Keratinocyte (primary cell): Measurements from ENCODE around the gene PLA2G2C. TPM values are rescaled to one million over a fixed set of nuclear protein-coding genes. Genes with fewer than 3 reads are reported as not detected.

ENCODE experiments used
- DNase-seq: peaks from one replicate; pipeline ENCODE4 v3.0.0-alpha.2; 2011; ENCODE audit warnings: low read depth, missing footprints, low spot score
- FAIRE-seq: peaks from 2 replicates; lab custom pipeline; 2011; peaks lifted over from hg19 to GRCh38; lab: Jason Lieb, UNC
- H2AFZ ChIP-seq: 2 replicates; pipeline ENCODE4 v1.6.0; 2012; ENCODE audit warnings: low read length, control low read depth, inconsistent platforms; ENCODE audit not compliant: control insufficient read depth
- H3K27ac ChIP-seq: 2 replicates; pipeline ENCODE4 v1.5.1; 2011; ENCODE audit warnings: low read length; ENCODE audit not compliant: control insufficient read depth, insufficient read depth
- H3K27me3 ChIP-seq: 3 replicates; pipeline ENCODE4 v1.6.0; 2011; ENCODE audit warnings: low read length; ENCODE audit not compliant: control insufficient read depth, insufficient read depth; ENCODE audit errors: extremely low read depth
- H3K36me3 ChIP-seq, 2 experiments: 2 replicates in 1 of 2; 3 replicates in 1 of 2; pipeline ENCODE4 v1.5.1; 2011; ENCODE audit warnings: low read length in 2 of 2, mild to moderate bottlenecking in 1 of 2; ENCODE audit not compliant: control insufficient read depth in 2 of 2, insufficient read depth in 2 of 2; ENCODE audit errors: extremely low read depth in 1 of 2
- H3K4me1 ChIP-seq: 3 replicates; pipeline ENCODE4 v1.5.1; 2011; ENCODE audit warnings: low read length; ENCODE audit not compliant: control insufficient read depth, insufficient read depth; ENCODE audit errors: extremely low read depth
- H3K4me2 ChIP-seq: 3 replicates; pipeline ENCODE4 v1.6.0; 2011; ENCODE audit warnings: low read depth, low read length; ENCODE audit not compliant: control insufficient read depth, insufficient read depth; ENCODE audit errors: extremely low read depth
- H3K4me3 ChIP-seq, 3 experiments: fragments of 200-600 bp in 1 of 3; sonication (generic) in 1 of 3; 2 replicates in 2 of 3; 3 replicates in 1 of 3; pipeline ENCODE4 v1.5.1; 2011 to 2016; ENCODE audit warnings: low read length in 3 of 3, mild to moderate bottlenecking in 3 of 3, control low read depth in 2 of 3, inconsistent platforms in 1 of 3, low read depth in 1 of 3, mixed read lengths in 1 of 3, mixed run types in 1 of 3, moderate library complexity in 1 of 3; ENCODE audit not compliant: control insufficient read depth in 2 of 3, insufficient read depth in 2 of 3; ENCODE audit errors: extremely low read depth in 1 of 3
- H3K79me2 ChIP-seq: 2 replicates; pipeline ENCODE4 v1.6.0; 2012; ENCODE audit warnings: low read length; ENCODE audit not compliant: control insufficient read depth, insufficient read depth
- H3K9ac ChIP-seq: 3 replicates; pipeline ENCODE4 v1.6.0; 2011; ENCODE audit warnings: low read length; ENCODE audit not compliant: control insufficient read depth, insufficient read depth; ENCODE audit errors: extremely low read depth
- H3K9me1 ChIP-seq: 3 replicates; pipeline ENCODE4 v1.6.0; 2011; ENCODE audit warnings: low read length; ENCODE audit not compliant: control insufficient read depth, insufficient read depth; ENCODE audit errors: extremely low read depth
- H3K9me3 ChIP-seq: 2 replicates; pipeline ENCODE4 v1.5.1; 2012; ENCODE audit warnings: low read depth, low read length; ENCODE audit not compliant: control insufficient read depth
- H4K20me1 ChIP-seq: 3 replicates; pipeline ENCODE4 v1.6.0; 2011; ENCODE audit warnings: low read length; ENCODE audit not compliant: control insufficient read depth, insufficient read depth; ENCODE audit errors: extremely low read depth
- CTCF ChIP-seq, 3 experiments: IDR thresholded peaks in 1 of 3; conservative IDR thresholded peaks in 1 of 3; optimal IDR thresholded peaks in 1 of 3; 2 replicates in 2 of 3; 3 replicates in 1 of 3; pipeline versions ENCODE3 to v1.5.1; 2011; ENCODE audit warnings: low read length in 3 of 3, mild to moderate bottlenecking in 3 of 3, moderate library complexity in 2 of 3, control low read depth in 1 of 3, inconsistent platforms in 1 of 3; ENCODE audit not compliant: insufficient read depth in 2 of 3; ENCODE audit errors: extremely low read depth in 1 of 3
- EZH2 ChIP-seq: IDR thresholded peaks from one replicate; pipeline ENCODE4 v1.6.1; 2012; ENCODE audit warnings: inconsistent platforms, mild to moderate bottlenecking, low read length, moderate library complexity
- dilution Hi-C: fragments of 300-500 bp; cut with MboI; formaldehyde crosslinking; loops from one replicate; pipeline ENCODE4 v1.7.0; 2020; ENCODE audit warnings: low sequenced_read_pairs; ENCODE audit not compliant: extremely low pct_ligation_motif_present
- polyA plus RNA-seq, 5 experiments: library from polyadenylated mRNA; depleted of rRNA in 3 of 5; stranded (reverse) in 3 of 5; stranded (forward) in 1 of 5; unstranded in 1 of 5; fragments of >200 nt; gene quantifications; 1 replicate in 1 of 5; 2 replicates in 3 of 5; 3 replicates in 1 of 5; pipeline versions ENCODE4 v1.2.1 to v1.2.3, GENCODE V29; 2011 to 2012; ENCODE audit warnings: missing spikeins in 2 of 5, low read depth in 1 of 5, low replicate concordance in 1 of 5

PLA2G2C gene
- polyA plus RNA-seq, 1 donor (not counting 4 experiments of a cell fraction or from before 2014, with no cell fraction given) = not detected

GRCh38 chr1:20194757-20195461 lies 8.6 kb upstream of the PLA2G2C start:
- dilution Hi-C loops = no loop called here

GRCh38 chr1:20194224-20194623 lies 7.9 kb upstream of the PLA2G2C start:
- H3K27ac ChIP-seq = no peak overlapping the region
- H3K4me3 ChIP-seq = no peak overlapping the region
- no peaks in the 10 kb centered on the region for H3K9me3 ChIP-seq
- peaks cover 9% of the 10 kb centered on the region for H3K27me3 ChIP-seq
- FAIRE-seq (peak; percentile 96), DNase-seq (peak; percentile 45)
- dilution Hi-C loops = no loop called here
- no peak overlapping the region for H2AFZ ChIP-seq
- no peaks in the 10 kb centered on the region for H3K36me3 ChIP-seq
- no peaks in the 10 kb centered on the region for H4K20me1 ChIP-seq
- TF ChIP-seq EZH2 (no peak), CTCF (optimal IDR thresholded peaks at IDR 0.05 in 1 of 3, IDR thresholded peaks at IDR 0.05 in 1 of 3, conservative IDR thresholded peaks at IDR 0.05 in 1 of 3; ENCODE audit: extremely low read depth in 1 of 3, insufficient read depth in 2 of 3, low read length in 3 of 3) (no peak)
- H3K4me2 ChIP-seq = no peak overlapping the region
- no peak overlapping the region for H3K9ac ChIP-seq
- no peaks in the 10 kb centered on the region for H3K9me1 ChIP-seq
- no peaks in the 10 kb centered on the region for H3K79me2 ChIP-seq
- peaks cover 22% of the 10 kb centered on the region for H3K4me1 ChIP-seq

More at GRCh38 chr1:20194757-20195461, 8.6 kb upstream of the PLA2G2C start:
- no peak overlapping the region for H2AFZ ChIP-seq
- no peaks in the 10 kb centered on the region for H3K36me3 ChIP-seq
- DNase-seq (peak; percentile 42), FAIRE-seq (peak; percentile 61)
- no peak overlapping the region for H3K4me3 ChIP-seq
- H4K20me1 ChIP-seq = no peaks in the 10 kb centered on the region
- peak overlapping the region; percentile 33 for H3K4me2 ChIP-seq
- H3K27ac ChIP-seq = no peak overlapping the region
- H3K79me2 ChIP-seq = no peaks in the 10 kb centered on the region
- H3K9me3 ChIP-seq = no peaks in the 10 kb centered on the region
- H3K9ac ChIP-seq = no peak overlapping the region
- H3K4me1 ChIP-seq = peaks cover 24% of the 10 kb centered on the region
- no peaks in the 10 kb centered on the region for H3K9me1 ChIP-seq
- TF ChIP-seq CTCF (optimal IDR thresholded peaks at IDR 0.05 in 1 of 3, IDR thresholded peaks at IDR 0.05 in 1 of 3, conservative IDR thresholded peaks at IDR 0.05 in 1 of 3; ENCODE audit: extremely low read depth in 1 of 3, insufficient read depth in 2 of 3, low read length in 3 of 3) (peak; percentile 92 to 96 (median 93)), EZH2 (no peak)
- H3K27me3 ChIP-seq = peaks cover 10% of the 10 kb centered on the region
